Neural cell (in vitro differentiated cells): ENCODE data around the gene PLS1. TPM values are rescaled to one million over a fixed set of nuclear protein-coding genes. Genes with fewer than 3 reads are reported as not detected.
"Not testable (repeated sequence)": the region's sequence is repeated elsewhere in the genome, so short reads cannot be mapped to it uniquely, and the experiment has no call there.

Experiments used
- H2AFZ ChIP-seq: fragments of 200-600, 300-800 bp; sonication (generic), shearing (Covaris generic); 2 replicates; pipeline ENCODE4 v1.6.0; 2014; ENCODE audit warnings: low read depth, mild to moderate bottlenecking, antibody characterized with exemption, low read length, moderate library complexity
- H3F3A ChIP-seq: fragments of 200-600 bp; shearing (Covaris generic); 2 replicates; pipeline ENCODE4 v1.6.1; 2016; ENCODE audit warnings: mild to moderate bottlenecking, moderate library complexity, mixed read lengths, antibody characterized with exemption, low read length; ENCODE audit not compliant: insufficient read depth, poor library complexity, severe bottlenecking
- H3K27ac ChIP-seq: fragments of 200-600, 300-800 bp; sonication (generic), shearing (Covaris generic); 2 replicates; pipeline ENCODE4 v1.5.1; 2014; ENCODE audit warnings: mild to moderate bottlenecking, low read length, moderate library complexity
- H3K27me3 ChIP-seq: fragments of 300-800, 200-600 bp; sonication (generic), shearing (Covaris generic); 2 replicates; pipeline ENCODE4 v1.6.0; 2014; ENCODE audit warnings: mild to moderate bottlenecking, low read depth, low read length, moderate library complexity; ENCODE audit not compliant: insufficient read depth
- H3K36me3 ChIP-seq: fragments of 300-800, 200-600 bp; sonication (generic), shearing (Covaris generic); 2 replicates; pipeline ENCODE4 v1.5.1; 2014; ENCODE audit warnings: mild to moderate bottlenecking, antibody characterized with exemption, low read length, moderate library complexity; ENCODE audit not compliant: insufficient read depth
- H3K4me2 ChIP-seq: fragments of 300-800, 200-600 bp; sonication (generic), shearing (Covaris generic); 2 replicates; pipeline ENCODE4 v1.6.0; 2014; ENCODE audit warnings: mild to moderate bottlenecking, low read length
- H3K4me3 ChIP-seq: fragments of 300-800, 200-600 bp; sonication (generic), shearing (Covaris generic); 2 replicates; pipeline ENCODE4 v1.5.1; 2014; ENCODE audit warnings: mild to moderate bottlenecking, low read length, moderate library complexity
- H3K79me2 ChIP-seq: fragments of 200-600 bp; shearing (Covaris generic); replicated peaks from 2 replicates; pipeline ENCODE4 v1.6.0; 2014; ENCODE audit warnings: mild to moderate bottlenecking, low read length, moderate library complexity; ENCODE audit not compliant: insufficient read depth
- H3K9ac ChIP-seq: fragments of 300-800, 200-600 bp; sonication (generic), shearing (Covaris generic); 2 replicates; pipeline ENCODE4 v1.6.1; 2016; ENCODE audit warnings: mild to moderate bottlenecking, low read length, mixed read lengths
- H3K9me2 ChIP-seq: fragments of 200-600 bp; shearing (Covaris generic); 2 replicates; pipeline ENCODE4 v1.6.1; 2016; ENCODE audit warnings: mild to moderate bottlenecking, low read length, mixed read lengths; ENCODE audit not compliant: insufficient read depth
- H3K9me3 ChIP-seq: fragments of 200-600, 300-800 bp; sonication (generic), shearing (Covaris generic); 2 replicates; pipeline ENCODE4 v1.6.1; 2016; ENCODE audit warnings: mild to moderate bottlenecking, mixed run types, low read length, moderate library complexity, mixed read lengths
- H4K20me1 ChIP-seq: fragments of 200-600 bp; shearing (Covaris generic); 2 replicates; pipeline ENCODE4 v1.6.1; 2016; ENCODE audit warnings: mild to moderate bottlenecking, mixed run types; ENCODE audit not compliant: insufficient read depth
- CTCF ChIP-seq: fragments of 450-650 bp; IDR thresholded peaks from 2 replicates; pipeline ENCODE4 v1.5.1; 2014; ENCODE audit warnings: antibody characterized with exemption, mild to moderate bottlenecking, moderate library complexity; ENCODE audit not compliant: poor library complexity, severe bottlenecking
- EP300 ChIP-seq: fragments of 450-650 bp; conservative IDR thresholded peaks from 2 replicates; pipeline ENCODE4 v1.6.1; 2014; ENCODE audit warnings: antibody characterized with exemption, mild to moderate bottlenecking, moderate library complexity; ENCODE audit not compliant: poor library complexity, severe bottlenecking
- EZH2 ChIP-seq: fragments of 200-600, 300-800 bp; shearing (Covaris generic), sonication (generic); IDR thresholded peaks from 2 replicates; pipeline ENCODE4 v1.6.1; 2014; ENCODE audit warnings: antibody characterized with exemption, low read length, borderline replicate concordance, mild to moderate bottlenecking; ENCODE audit not compliant: insufficient read depth, poor library complexity, severe bottlenecking
- MXI1 ChIP-seq: fragments of 450-650 bp; conservative IDR thresholded peaks from 2 replicates; pipeline ENCODE4 v1.6.1; 2014; ENCODE audit warnings: antibody characterized with exemption, mild to moderate bottlenecking; ENCODE audit not compliant: poor library complexity, severe bottlenecking
- POLR2AphosphoS5 ChIP-seq: IDR thresholded peaks from 2 replicates; pipeline ENCODE4 v1.6.1; 2012
- RAD21 ChIP-seq: fragments of 450-650 bp; conservative IDR thresholded peaks from 2 replicates; pipeline ENCODE4 v1.6.1; 2014; ENCODE audit warnings: antibody characterized with exemption, mild to moderate bottlenecking, moderate library complexity
- REST ChIP-seq: IDR thresholded peaks from 2 replicates; pipeline ENCODE4 v1.6.1; 2012; ENCODE audit warnings: borderline replicate concordance
- SMC3 ChIP-seq: fragments of 450-650 bp; conservative IDR thresholded peaks from 2 replicates; pipeline ENCODE4 v1.6.1; 2014; ENCODE audit warnings: antibody characterized with exemption, mild to moderate bottlenecking, moderate library complexity; ENCODE audit not compliant: poor library complexity
- TAF1 ChIP-seq: IDR thresholded peaks from 2 replicates; pipeline ENCODE4 v1.6.1; 2012; ENCODE audit warnings: low read depth
- polyA plus RNA-seq: library from polyadenylated mRNA; depleted of rRNA; stranded (reverse); fragments of >200 nt; gene quantifications from 2 replicates; pipeline ENCODE4 v1.2.3, GENCODE V29; 2014

PLS1 gene
- polyA plus RNA-seq, 1 donor from 2014 or later = 0.31 TPM

- no peaks in the 10 kb centered on the region for H3K9me3 ChIP-seq
- H3K27ac ChIP-seq = no peak overlapping the region
- TF ChIP-seq EZH2 = no peak
- TF ChIP-seq RAD21 = no peak
- no peak for TF ChIP-seq EP300
- TF ChIP-seq CTCF = no peak
- TF ChIP-seq MXI1 = no peak
- no peak for TF ChIP-seq REST
- no peak for TF ChIP-seq TAF1
- TF ChIP-seq POLR2AphosphoS5 = no peak
- no peak for TF ChIP-seq SMC3
- H2AFZ ChIP-seq = no peak overlapping the region
- no peaks in the 10 kb centered on the region for H3K9me2 ChIP-seq
- no peaks in the 10 kb centered on the region for H3K79me2 ChIP-seq
- no peaks in the 10 kb centered on the region for H3K27me3 ChIP-seq
- no peaks in the 10 kb centered on the region for H4K20me1 ChIP-seq
- no peak overlapping the region for H3K4me3 ChIP-seq
- H3K36me3 ChIP-seq = no peaks in the 10 kb centered on the region
- no peak overlapping the region for H3K9ac ChIP-seq
- H3K4me2 ChIP-seq = no peak overlapping the region
- H3F3A ChIP-seq = no peaks in the 10 kb centered on the region
Observed at GRCh38 chr3:142709207-142709606, 113.0 kb downstream of the PLS1 start.

GRCh38 chr3:142714882-142715281 lies 118.7 kb downstream of the PLS1 start:
- H2AFZ ChIP-seq, H3K79me2 ChIP-seq, H3K27ac ChIP-seq, H3K9me2 ChIP-seq, H3F3A ChIP-seq, H3K9ac ChIP-seq, H3K36me3 ChIP-seq, H3K4me2 ChIP-seq, H3K27me3 ChIP-seq, H4K20me1 ChIP-seq, H3K4me3 ChIP-seq, H3K9me3 ChIP-seq: not testable (repeated sequence)

GRCh38 chr3:142716102-142716501 lies 119.9 kb downstream of the PLS1 start:
- H2AFZ ChIP-seq = no peak overlapping the region
- no peaks in the 10 kb centered on the region for H3K36me3 ChIP-seq
- H4K20me1 ChIP-seq = no peaks in the 10 kb centered on the region
- H3K4me3 ChIP-seq = no peak overlapping the region
- H3K9me2 ChIP-seq = no peaks in the 10 kb centered on the region
- H3K27ac ChIP-seq = no peak overlapping the region
- H3K9ac ChIP-seq = no peak overlapping the region
- H3K9me3 ChIP-seq = no peaks in the 10 kb centered on the region
- H3K4me2 ChIP-seq = no peak overlapping the region
- no peaks in the 10 kb centered on the region for H3K79me2 ChIP-seq
- no peaks in the 10 kb centered on the region for H3K27me3 ChIP-seq
- no peak for TF ChIP-seq RAD21
- no peak for TF ChIP-seq SMC3
- no peak for TF ChIP-seq REST
- TF ChIP-seq CTCF = no peak
- no peaks in the 10 kb centered on the region for H3F3A ChIP-seq
